AG08396 (cell line): ENCODE data around the gene CLASP1.

Source experiments
- DNase-seq: peaks from one replicate; pipeline ENCODE4 v3.0.0; 2012; ENCODE audit warnings: low spot score, mixed read lengths

CLASP1 gene

DNA sequence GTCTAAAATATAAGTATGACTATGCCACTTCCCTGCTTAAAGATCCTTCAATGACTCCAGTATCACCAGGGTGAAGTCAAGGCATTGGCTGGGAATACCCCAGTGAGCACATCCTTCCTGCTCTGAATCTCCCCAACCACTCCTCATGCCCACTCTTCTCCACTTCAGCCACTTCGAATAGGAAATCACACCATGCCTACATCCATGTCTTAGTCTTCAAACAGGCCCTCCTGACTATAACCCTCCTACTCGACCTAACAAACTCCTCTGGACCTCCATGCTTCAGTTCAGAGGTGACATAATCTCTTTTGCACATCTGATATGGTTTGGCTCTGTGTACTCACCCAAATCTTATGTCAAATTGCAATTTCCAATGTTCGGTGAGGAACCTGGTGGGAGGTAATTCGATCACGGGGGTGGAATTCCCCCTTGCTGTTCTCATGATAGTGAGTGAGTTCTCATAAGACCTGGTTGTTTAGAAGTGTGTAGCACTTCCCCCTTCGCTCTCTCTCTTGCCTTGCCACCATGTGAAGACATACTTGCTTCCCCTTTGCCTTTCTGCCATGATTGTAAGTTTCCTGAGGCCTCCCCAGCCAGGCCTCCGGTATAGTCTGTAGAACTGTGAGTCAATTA lies 276.4 kb downstream of the CLASP1 start:
- DNase-seq = no peak

- no peak for DNase-seq
Measured at GRCh38 chr2:121372082-121372481, 277.2 kb downstream of the CLASP1 start.

GRCh38 chr2:121368836-121369235 lies 280.4 kb downstream of the CLASP1 start:
- no peak for DNase-seq

- no peak for DNase-seq
Measured at GRCh38 chr2:121368155-121368554, 281.1 kb downstream of the CLASP1 start.

DNA sequence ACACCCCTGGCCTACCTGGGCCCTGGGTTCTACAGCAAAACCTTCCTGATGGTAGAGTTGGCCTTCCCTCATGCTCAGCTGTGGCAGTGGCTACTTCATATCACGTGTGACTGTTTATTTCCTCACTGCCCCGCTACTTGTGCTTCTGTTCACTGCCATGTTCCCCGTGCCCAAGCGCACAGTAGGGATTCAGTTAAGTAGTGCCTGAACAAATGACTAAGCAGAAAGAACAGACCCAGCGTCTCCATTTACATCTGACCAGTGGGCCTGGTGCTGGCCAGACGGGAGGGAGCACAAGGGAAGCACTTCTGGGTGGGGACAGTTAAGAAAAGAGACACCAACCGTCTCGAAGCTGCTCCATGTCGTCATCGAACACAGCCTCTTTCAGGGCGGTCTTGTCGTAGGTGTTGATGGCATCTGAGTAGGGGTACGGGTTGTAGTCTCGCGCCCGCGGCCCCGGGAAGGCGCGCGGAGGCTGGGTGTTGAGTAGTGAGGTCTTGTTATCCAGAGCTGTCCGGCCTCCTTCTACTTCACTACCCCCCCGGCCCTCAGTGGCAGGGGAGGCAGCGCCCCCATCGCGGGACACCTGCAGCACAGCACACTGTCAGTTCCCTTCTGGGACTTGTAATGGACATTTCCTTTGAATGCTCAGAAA lies 281.9 kb downstream of the CLASP1 start:
- no peak for DNase-seq

DNA sequence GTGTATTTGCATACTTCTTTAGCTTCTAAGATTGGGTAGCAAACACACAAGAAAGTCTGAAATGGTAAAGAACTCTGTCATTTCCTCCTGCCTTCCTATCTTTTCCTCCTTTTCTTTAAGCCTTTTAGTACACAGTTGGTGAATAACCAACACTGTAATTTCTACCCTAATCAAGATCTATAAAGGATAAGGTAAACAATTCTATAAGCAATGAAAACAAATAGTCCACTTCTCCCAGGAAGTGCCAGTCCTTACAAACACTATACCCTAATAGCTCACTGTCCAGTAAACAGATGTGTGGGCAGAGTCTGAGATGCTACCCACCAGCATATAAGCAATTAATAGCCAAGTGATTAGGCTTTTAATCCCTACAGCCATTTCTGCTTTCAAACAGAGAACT lies 283.2 kb downstream of the CLASP1 start:
- no peak for DNase-seq

DNA sequence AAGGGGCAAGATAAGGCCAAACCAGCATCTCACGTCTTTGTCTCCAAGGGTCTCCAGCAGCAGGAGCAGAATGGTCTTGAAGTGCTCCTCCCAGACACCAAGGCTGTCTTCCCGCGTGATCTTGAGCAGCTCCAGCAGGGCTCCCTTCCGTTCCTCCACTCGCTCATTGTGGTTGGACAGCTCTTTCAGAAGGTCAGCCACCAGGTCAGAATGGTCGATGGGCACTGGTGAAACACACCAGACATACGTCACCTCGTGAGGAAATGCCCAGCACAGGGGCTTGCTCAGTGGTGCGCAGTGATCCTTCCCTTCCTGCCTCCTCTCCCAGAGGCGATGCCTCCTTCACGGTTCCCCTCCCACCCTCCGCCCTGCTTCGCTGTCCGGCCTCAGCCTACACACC lies 284.2 kb downstream of the CLASP1 start:
- DNase-seq = no peak

- DNase-seq = peak; percentile 75
Measured at GRCh38 chr2:121363632-121364420, 285.4 kb downstream of the CLASP1 start.

DNA sequence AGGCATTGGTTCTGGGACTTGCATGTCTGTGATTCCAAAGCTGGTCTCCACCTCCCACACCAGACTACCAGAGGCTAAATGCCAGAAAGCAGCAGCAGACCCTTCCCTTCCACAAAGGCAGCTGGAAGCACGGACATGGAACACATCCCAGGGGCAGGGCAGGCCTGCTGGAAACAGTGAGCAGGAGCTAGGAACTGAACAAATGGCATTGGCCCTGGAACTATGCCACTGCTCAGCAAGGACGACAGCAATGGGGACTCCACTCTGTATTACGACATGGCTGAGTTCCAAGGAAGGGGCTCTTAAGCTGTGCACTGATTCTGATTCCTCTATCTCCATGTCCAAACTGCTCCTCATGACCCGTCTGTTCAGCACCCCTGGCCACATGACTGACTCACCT lies 286.5 kb downstream of the CLASP1 start:
- no peak for DNase-seq

GRCh38 chr2:121362226-121362625 lies 287.0 kb downstream of the CLASP1 start:
- no peak for DNase-seq

- peak; percentile 69 for DNase-seq
Measured at GRCh38 chr2:121360566-121361300, 288.5 kb downstream of the CLASP1 start.

DNA sequence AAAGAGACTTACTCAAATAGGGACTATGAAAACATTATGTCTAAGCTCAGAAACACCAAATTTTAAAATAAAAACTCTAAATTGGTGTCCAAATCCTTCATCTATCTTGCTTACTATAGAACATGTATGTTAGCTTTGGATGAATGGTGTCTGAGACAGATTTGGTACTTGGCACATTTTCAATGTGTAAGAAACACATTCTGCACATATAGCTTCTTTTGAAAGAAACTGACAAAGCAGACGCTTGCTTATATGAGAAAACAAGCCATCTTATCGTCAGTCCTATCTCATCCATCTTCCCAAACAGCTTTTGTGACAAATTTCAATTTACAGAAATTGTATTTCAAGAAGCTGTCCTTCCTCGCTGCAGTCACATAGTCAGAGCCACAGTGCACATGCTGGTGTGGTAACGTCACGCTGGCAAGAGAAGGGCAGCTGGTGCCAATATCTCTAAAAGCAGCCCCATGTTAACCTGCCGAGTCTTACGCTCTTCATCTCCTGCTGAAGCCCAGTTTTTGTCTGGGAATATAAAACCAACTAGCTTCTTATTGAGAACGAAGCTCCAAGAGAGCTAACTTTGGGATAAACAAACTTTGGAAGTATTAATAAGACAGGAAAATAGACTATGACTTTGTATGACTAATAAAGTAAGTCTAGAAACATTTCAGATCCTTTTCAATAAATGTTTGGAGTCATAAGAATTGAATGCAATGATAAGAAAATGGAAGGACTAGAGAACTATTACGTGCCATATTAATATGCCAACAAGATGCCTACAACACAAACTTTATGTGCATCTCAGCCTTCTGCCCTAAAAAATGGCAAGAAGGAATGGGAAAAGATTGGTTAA lies 289.3 kb downstream of the CLASP1 start:
- DNase-seq = no peak

DNA sequence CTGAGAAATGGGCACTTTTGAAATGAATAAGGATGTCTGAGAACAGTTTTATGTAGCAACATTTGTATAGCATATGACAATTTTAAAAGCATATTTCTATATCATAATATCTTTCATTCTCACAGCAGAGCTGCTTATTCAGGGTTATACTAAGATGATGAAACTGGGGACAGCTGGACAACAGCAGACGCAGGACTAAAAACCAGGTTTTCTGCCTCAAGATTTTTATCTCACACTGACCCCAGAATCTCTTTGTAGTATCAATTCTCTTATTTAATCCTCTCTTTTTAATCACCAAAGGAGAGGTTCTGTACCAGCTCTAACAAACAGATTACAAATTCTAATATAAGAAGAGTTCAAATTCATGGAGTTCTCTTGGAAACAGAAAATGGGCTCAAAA lies 290.1 kb downstream of the CLASP1 start:
- DNase-seq = no peak

DNA sequence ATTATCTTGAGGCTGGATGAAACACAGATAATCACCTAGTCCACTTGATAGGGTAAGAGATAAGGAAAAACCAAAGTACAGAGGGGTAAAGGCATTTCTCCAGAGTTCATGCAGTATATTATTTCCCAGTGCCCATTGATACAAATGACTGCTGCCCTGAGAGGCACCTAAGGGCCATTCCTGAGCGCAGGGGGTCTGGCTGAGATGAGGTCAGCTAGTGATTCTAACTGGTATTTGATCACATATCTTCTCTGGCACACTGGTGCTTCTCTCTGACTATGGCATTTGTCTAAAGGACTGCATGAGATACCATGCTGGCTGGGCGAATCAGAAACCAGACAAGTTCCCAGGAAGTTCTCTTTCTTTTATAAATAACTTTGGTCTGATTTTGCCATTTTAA lies 291.0 kb downstream of the CLASP1 start:
- no peak for DNase-seq

DNA sequence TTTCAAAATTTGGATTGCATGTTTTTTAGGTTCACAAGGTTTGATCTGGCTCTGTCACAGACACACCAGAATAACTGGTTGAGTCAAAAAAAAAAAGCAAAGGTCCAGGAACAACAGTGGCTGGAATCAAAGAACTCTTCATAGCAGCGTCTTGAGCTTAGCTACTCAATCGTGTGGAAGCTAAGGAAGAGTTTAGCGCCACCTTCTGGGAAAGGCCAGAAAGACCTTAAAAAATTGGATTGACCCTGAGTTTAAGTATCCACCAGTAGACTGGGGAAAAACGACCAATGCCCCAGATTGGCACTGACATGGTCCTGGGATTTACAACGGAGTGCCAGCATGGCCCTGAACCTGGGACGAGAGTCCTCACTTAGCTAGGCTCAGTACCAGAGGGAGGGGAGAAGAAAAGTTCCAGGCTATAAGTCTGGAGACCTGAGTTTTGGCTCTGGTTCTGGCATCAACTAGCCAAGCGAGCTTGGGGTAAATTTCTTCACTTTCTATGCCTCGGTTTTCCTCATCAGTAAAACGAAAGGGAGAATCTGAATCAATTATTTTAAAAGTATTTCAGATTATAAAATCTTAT lies 293.1 kb downstream of the CLASP1 start:
- peak; percentile 66 for DNase-seq

DNA sequence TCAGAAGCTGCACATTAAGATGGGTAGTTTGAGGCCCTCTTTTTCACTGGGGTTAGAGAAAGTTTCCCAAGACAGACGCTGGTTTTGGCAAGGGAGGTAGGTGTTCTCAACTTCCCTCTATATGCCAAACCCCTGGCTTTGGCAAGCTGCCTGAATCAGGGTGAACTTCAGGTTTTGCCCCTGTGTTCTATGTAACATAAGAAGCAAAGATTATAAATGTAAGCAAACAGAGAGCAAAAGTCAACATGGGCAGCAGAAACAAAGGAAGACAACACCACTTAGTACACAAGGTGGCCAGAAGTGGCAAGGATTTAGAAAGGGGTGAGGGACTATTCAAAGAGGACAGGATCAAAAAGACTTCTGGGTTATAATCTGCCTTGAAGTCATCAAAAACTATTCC lies 293.8 kb downstream of the CLASP1 start:
- DNase-seq = no peak

DNA sequence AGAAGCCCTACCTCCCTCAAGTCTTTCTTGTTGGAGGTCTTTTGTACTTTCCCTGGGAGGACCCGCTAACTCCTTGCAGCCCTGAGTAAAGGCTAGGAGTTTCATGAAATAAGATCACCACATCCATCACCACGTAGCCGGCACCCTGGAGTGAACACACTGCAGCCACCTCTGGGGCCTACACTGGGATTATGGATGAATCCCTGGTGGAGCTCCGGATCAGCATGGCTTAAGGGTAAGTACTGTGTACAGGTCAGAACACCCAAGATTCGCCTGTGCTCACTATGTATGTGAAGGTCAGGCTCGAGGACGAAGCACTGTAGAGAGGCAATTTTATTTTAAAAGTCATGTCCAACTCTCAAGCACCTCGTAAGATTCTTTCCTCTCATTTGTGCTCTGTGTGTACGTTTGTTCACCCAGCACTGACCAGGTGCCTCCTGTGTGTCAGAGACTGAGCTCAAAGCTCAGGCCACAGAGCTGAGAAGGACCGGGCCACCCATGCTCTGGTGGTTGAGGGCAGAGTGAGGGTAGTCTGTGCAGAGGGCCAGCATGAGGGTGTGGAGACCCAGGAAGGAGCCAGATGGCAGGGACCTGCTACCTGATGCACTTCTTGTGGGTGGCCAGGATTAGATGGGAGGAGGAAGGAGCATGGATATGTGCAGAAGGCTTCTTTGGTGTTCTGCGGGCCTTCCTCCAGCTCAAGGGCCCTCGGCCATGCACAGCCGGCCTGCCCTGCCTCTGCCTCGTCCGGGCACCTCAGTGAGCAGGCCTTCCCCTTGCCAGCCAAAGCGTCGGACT lies 297.5 kb downstream of the CLASP1 start:
- DNase-seq = no peak

DNA sequence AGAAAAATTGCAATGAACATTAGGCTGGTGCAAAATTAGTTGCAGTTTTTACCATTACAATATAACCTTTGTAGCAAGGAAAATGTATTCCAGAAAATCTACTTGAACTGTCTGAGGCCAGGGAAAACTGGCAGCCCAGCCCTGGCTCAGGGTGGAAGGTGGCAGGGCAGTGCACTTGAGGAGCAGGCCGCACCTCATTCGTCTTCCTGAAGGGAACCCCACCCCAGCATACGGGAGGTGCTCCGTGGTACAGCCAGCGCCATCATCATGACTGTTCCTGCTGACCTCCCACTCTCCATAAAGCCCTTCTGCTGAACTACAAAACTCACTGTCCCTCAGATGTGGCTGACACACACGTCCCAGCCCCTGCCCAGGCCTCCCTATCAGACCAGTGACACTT lies 298.4 kb downstream of the CLASP1 start:
- DNase-seq = no peak

GRCh38 chr2:121350402-121350775 lies 298.9 kb downstream of the CLASP1 start:
- no peak for DNase-seq

GRCh38 chr2:121349721-121350401 lies 299.4 kb downstream of the CLASP1 start:
- no peak for DNase-seq
